GM19328 (cell line): ENCODE data around the gene CFAP251.

Experiments used
- ATAC-seq: cut with Tn5 transposase; IDR thresholded peaks from one replicate; pipeline ENCODE4 v1.9.1; 2021; ENCODE audit warnings: mild to moderate bottlenecking, moderate library complexity; ENCODE audit not compliant: unreplicated experiment

The CFAP251 gene

GRCh38 chr12:121946313-121947025, 28.1 kb downstream of the CFAP251 start:
- no peak for ATAC-seq

GRCh38 chr12:121947981-121948380, 29.6 kb downstream of the CFAP251 start:
- no peak for ATAC-seq

DNA sequence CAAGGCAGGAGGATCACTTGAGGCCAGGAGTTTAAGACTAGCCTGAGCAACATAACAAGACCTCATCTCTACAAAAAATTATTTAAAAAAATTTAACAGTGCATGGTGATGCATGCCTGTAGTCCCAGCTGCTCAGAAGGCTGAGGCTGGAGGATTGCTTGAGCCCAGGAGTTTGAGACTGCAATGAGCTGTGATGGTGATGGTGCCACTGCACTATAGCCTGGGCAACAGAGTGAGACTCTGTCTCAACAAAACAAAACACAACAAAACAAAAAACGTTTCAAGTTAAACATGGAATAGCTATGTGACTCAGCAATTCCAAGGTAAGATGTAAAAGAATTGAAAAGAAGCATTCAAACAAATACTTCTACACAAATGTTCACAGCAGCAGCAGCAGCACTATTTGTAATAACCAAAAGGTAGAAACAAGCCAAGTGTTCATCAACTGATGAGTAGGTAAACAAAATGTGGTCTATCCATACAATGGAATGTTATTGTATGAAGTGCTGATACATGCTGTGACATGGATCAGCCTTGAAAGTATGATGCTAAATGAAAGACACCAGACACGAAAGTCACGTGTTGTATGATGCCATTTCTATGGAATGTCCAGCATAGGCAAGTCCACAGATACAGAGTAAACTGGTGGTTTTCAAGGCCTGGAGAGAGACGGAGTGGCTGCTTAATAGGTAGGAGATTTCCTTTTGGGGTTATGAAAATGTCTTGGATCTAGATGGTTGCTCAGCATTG, 31.4 kb downstream of the CFAP251 start:
- no peak for ATAC-seq

- no peak for ATAC-seq
Observed at GRCh38 chr12:121953117-121953692, 34.8 kb downstream of the CFAP251 start.

DNA sequence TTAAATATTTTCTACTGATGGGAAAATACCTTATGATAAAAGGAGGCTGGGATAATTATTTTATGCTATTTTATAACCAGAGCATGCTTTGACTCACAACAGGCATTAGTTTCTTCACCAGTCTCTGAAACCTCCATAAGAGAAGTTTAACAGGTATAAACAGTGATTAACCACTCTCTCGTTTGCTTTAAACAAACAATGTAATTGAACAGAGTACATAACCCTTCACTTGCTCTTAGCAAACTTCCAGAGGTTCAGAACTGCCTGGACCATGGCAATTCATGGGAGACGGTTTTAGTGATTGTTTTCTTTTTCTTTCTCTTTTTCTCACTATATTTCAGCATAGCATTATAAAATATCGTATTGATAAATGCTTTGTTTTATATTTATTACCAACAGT, 35.3 kb downstream of the CFAP251 start:
- no peak for ATAC-seq

- ATAC-seq = no peak
Observed at GRCh38 chr12:121955258-121956237, 37.2 kb downstream of the CFAP251 start.

- no peak for ATAC-seq
Observed at GRCh38 chr12:121957861-121958515, 39.6 kb downstream of the CFAP251 start.

DNA sequence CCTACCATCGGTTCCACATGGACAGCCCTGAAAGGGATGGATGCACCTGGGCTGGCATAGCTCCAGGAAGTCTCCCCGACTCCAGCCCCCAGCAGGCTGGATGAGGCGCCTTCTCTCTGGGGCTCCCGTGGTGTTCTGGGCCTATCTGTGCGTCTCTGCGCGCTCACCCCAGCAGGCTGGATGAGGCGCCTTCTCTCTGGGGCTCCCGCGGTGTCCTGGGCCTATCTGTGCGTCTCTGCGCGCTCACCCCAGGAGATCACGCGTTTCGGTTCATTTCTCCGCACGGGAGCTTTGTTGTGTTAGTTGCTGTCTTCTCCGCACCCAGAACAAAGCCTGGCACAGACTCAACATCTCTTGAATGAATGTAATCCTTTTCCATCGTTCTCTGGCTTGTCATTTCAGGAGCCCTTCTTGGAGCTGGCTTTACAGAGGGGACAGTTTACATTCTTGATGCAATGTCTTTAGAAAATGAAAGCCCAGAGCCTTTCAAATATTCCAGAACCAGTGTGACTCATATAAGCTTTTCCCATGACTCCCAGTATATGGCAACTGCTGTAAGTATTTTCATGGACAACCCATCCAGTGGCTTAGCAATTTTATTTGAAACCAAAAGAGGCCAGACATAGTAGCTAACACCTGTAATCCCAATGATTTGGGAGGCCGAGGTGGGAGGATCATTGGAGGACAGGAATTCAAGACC, 40.3 kb downstream of the CFAP251 start:
- ATAC-seq = no peak

GRCh38 chr12:121960541-121960940, 42.1 kb downstream of the CFAP251 start:
- ATAC-seq = no peak

GRCh38 chr12:121961195-121961879, 42.9 kb downstream of the CFAP251 start:
- ATAC-seq = no peak

GRCh38 chr12:121963341-121964018, 45.1 kb downstream of the CFAP251 start:
- ATAC-seq = no peak

- no peak for ATAC-seq
Observed at GRCh38 chr12:121964813-121965643, 46.6 kb downstream of the CFAP251 start.

- no peak for ATAC-seq
Observed at GRCh38 chr12:121966959-121967358, 48.6 kb downstream of the CFAP251 start.

GRCh38 chr12:121968876-121969275, 50.5 kb downstream of the CFAP251 start:
- no peak for ATAC-seq

DNA sequence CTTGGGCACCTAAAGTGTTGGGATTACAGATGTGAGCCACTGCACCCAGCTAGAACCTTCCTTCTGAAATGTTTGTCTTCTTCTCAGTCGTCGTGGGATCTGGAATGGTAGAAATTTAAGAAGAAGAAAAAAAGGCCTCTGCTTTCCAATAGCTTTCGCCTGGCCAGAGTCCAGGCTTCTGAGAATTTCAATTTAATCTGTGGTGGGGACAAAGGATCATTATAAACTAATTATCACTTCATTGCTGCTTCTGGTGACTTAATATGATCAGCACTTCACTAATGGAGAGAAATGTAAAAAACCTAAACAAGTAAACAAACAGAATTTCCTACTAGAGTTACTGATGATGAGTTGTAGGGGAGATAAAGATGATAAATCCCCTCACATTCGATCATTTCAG, 51.3 kb downstream of the CFAP251 start:
- ATAC-seq = no peak

DNA sequence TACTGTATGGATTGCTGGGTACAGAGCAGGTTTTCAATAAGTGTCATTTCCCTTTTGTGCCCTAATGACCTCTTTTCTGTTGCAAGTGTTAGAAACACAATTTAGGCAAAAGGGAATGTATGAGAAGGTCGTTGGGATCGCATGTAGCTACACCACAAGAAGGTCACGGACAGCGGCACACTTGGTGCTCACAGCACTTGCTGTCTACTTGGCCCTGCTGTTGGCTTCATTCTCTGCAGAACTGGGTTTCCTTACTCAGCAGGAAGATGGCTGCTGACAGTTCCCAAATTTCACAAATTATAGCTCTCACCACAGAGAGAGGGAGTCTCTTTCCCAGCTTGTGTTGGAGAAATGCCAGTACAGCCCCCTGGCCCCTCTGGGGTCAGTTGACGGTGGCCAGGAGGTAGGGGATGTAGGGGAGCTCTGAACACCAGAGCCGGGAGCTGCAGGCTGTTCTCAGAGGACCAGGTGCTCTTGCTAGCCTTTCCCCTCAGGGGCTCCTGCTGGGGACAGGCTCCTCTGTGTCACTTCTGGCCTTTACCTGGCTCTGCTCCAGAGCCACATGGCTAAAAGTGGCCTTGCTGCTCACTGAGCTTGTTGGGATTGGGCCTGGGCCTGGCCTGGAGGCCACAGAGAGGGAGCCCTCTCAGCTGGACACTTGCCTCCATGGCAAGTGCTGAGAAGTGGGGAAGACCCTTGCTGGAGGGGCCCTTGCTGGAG, 52.3 kb downstream of the CFAP251 start:
- ATAC-seq = no peak
